ENCODE measurements around the gene ZNF628. TPM values are rescaled to one million over a fixed set of nuclear protein-coding genes. Genes with fewer than 3 reads are reported as not detected.
"Not testable (repeated sequence)": the region's sequence is repeated elsewhere in the genome, so short reads cannot be mapped to it uniquely, and the experiment has no call there.

ZNF628 gene
- total RNA-seq: 3.7 TPM

- ATAC-seq: peak; percentile 95
Observed at GRCh38 chr19:55476100-55476775, at the start of gene ZNF628. ZNF628 (plus strand) TSS chr19:55476617; CDS start chr19:55479911, 3,294 bp downstream.

GRCh38 chr19:55431183-55431582 is 45.2 kb upstream of the ZNF628 start:
- ATAC-seq: no peak

GRCh38 chr19:55432241-55432959 is 44.0 kb upstream of the ZNF628 start:
- no peak for ATAC-seq

DNA sequence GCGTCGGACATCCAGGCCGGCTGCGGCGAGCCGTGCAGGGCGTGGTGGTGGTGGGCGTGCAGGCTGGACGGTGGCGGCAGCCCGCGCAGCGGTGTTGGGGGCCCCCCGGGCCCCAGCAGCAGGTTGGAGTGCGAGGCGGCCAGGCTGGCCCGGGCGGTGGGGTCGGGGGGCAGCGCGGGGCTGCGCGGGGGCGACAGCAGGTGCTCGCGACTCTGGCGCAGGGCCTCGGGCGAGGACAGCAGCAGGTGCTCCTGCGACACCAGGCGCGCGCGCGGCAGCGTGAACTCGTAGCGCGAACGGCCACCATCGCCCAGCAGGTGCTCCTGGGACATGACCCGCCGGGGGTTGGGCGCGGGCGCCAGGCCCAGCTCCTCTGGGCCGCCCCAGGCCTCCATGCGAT is 43.1 kb upstream of the ZNF628 start:
- peak; percentile 6 for ATAC-seq

DNA sequence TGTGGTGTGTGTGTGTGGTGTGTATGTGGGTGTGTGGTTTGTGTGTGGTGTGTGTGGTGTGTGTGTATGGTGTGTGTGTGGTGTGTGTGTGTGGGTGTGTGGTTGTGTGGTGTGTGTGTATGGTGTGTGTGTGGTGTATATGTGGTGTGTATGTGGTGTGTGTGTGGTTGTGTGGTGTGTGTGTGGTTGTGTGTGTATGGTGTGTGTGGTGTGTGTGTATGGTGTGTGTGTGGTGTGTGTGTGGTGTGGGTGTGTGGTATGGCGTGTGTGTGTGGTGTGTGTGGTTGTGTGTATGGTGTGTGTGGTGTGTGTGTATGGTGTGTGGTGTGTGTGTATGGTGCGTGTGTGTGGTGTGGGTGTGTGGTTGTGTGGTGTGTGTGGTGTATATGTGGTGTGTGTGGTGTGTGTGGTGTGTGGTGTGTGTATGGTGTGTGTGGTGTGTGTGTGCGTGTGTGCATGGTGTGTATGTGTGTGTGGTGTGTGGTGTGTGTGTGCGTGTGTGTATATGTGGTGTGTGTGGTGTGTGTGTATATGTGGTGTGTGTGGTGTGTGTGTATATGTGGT is 42.0 kb upstream of the ZNF628 start:
- ATAC-seq: no peak

DNA sequence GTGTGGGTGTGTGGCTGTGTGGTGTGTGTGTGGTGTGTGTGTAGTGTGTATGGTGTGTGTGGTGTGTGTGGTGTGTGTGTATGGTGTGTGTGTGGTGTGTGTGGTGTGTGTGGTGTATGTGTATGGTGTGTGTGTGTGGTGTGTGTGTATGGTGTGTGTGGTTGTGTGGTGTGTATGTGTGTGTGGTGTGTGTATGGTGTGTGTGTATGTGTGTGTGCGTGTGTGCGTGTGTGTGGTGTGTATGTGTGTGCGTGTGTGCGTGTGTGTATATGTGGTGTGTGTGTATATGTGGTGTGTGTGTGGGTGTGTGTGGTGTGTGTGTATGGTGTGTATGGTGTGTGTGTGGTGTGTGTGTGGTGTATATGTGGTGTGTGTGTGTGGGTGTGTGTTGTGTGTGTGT is 41.4 kb upstream of the ZNF628 start:
- no peak for ATAC-seq

DNA sequence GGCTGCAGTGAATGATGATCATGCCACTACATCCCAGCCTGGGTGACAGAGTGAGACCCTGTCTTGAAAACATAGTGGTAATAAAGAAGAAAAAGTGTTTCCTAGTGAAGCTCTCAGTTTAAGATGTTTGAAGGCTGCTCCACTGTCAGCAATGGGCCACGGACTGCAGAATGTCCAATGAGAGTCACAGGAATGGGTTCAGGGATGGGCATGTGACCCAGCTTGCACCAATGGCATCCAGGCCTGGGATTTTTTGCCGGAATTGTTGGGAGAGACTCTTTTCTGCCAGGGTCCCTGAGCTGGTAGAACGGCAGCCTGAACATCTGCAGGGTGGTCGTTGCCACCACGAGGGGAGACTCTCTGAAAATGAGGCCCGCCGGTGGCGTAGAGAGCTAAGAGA is 39.6 kb upstream of the ZNF628 start:
- no peak for ATAC-seq

DNA sequence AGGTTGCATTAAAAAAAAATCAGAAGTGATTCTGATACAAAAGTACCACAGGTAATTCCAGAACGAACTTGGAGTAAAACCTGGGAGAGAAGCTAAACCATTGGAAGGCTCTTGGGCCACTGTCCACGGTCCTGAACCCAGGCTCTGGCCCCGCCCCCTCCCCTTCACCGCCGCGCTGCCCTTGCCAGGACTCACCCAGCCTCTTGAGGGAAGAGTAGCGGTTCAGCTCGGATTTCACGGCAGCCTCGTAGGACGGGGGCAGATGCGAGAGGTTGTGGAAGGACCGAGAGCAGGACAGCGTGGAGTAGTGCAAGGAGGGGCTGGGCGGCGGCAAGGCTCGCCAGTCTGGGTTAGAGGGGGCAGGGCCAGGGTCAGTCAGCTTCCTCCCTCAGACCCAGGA is 39.0 kb upstream of the ZNF628 start:
- ATAC-seq: peak; percentile 58

GRCh38 chr19:55439052-55439451 is 37.4 kb upstream of the ZNF628 start:
- no peak for ATAC-seq

- no peak for ATAC-seq
Observed at GRCh38 chr19:55440411-55441105, 35.9 kb upstream of the ZNF628 start.

GRCh38 chr19:55441319-55441691 is 35.1 kb upstream of the ZNF628 start:
- ATAC-seq: no peak

- ATAC-seq: no peak
Observed at GRCh38 chr19:55441692-55442321, 34.6 kb upstream of the ZNF628 start.

DNA sequence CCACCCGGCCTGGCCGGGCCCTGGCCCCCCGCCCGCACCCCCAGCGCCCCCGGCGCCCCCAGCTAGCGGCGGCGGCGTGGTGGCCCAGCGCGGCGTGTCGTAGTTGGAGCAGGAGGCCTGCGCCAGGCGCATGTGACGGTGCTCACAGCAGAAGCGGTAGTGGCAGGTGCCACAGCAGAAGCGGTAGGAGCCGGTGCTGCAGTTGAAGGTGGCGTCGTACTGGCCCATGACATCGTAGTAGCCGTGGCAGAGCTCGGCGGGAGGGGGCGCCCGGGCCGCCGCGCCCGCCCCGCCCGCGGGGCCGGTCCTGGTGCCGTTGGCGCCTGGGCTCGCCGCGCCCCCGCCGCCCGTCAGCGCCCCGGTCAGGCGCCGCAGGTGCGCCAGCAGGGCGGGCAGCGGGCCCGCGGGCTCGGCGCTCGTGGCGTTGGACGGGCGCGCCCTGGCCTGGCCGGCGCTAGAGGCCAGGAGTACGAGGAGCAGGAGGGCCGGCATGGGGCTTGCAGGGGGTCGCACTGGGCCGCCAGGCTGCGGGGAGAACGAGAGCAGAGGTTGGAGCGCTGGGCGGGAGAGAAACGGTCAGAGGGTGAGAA is 34.0 kb upstream of the ZNF628 start:
- peak; percentile 10 for ATAC-seq

- no peak for ATAC-seq
Observed at GRCh38 chr19:55443045-55443823, 33.2 kb upstream of the ZNF628 start, which contains the start of gene SHISA7. SHISA7 (minus strand) TSS chr19:55443300; CDS start chr19:55442863, 437 bp downstream.

DNA sequence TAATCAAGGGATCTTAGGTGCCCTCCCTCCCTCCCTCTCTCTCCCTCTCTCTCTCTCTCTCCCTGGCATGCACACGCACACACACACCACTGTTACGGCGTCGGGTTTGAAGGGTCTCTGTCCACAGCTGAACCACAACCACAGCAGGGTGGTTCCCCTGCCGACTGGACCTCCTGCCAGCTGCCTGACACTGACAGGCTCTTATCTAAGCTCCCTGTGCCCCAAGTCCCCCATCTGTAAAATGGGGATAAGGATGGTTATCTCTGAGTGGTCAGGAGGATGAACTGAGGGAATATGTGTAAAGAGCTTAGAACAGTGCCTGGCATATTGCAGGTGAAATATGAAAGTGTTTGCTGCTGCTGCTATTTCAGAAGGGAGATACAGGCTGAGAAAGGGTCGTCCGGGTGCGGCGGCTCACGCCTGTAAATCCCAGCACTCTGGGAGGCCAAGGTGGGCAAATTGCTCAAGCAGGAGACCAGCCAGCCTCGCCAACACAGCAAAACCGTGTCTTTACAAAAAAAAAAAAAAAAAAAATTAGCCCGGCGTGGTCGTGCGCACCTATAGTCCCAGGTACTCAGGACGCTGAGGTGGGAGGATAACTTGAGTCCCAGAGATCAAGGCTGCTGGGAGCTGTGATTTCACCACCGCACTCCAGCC is 32.5 kb upstream of the ZNF628 start:
- ATAC-seq: no peak

DNA sequence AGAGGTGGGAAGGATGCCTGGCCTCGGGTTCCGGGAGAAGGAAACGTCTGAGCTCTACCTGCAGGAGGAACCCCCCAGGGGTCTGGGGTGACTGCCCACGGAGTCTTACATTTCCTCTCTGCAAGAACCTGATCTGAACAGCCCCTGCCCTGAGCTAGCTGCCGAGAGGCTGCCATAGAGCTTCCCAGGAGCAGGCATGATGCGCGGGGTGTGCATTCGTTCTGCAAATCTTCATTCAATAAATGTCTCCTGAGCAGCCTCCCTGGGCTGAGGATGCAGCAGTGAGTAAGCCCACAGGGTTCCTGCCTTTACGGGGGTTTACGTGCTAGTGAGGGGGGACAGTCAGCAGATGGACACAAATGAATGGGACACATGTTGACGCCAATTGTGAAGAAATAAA is 31.8 kb upstream of the ZNF628 start:
- ATAC-seq: no peak

DNA sequence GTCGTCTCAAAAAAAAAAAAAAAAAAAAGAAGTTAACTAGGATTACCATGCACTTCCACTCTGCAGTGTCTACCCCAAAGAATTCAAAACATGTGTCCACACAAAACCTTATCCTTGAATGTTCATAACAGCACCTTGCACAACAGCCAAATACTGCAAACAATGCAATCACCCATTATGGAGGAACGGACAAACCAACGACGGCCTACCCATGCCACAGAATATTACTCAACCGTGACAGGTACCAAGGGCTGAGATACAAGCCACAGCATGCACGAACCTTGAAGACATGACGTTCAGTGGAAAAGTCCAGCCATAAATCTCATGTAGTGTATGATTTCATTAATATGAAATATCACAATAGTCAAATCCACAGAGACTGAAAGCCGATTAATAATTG is 30.4 kb upstream of the ZNF628 start:
- peak; percentile 76 for ATAC-seq

- ATAC-seq: peak; percentile 60
Observed at GRCh38 chr19:55447421-55448174, 28.8 kb upstream of the ZNF628 start.

DNA sequence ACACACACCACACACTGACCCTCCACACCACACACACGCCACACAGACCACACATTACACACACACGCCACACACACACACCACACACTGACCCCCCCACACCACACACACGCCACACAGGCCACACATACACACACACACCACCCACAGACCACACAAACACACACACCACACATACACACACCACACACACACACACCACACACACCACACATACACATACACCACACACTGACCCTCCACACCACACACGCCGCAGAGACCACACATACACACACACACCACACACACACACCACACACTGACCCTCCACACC is 28.3 kb upstream of the ZNF628 start:
- not testable (repeated sequence) for ATAC-seq

- ATAC-seq: no peak
Observed at GRCh38 chr19:55449469-55449868, 26.9 kb upstream of the ZNF628 start.

All from esophagus mucosa (tissue), 1 donor.